Ishikawa (cell line): Measurements from ENCODE around the gene PREPL.

Source experiments
- CEBPB ChIP-seq: IDR thresholded peaks from 2 replicates; pipeline ENCODE4 v1.6.1; 2012
- EP300 ChIP-seq: IDR thresholded peaks from 2 replicates; pipeline ENCODE4 v1.6.1; 2012; ENCODE audit warnings: borderline replicate concordance
- TCF12 ChIP-seq: IDR thresholded peaks from 2 replicates; pipeline ENCODE4 v1.6.1; 2012; ENCODE audit warnings: low read depth

GRCh38 chr2:44333994-44334393 lies 27.3 kb downstream of the PREPL start:
- TF ChIP-seq CEBPB (no peak), TCF12 (no peak), EP300 (no peak)
